NCI-H226 (cell line): ENCODE measurements around the gene DHX9.

ENCODE experiments used
- DNase-seq: peaks from one replicate; pipeline ENCODE4 v3.0.0-alpha.2; 2015

Gene DHX9

GRCh38 chr1:182839209-182840066 lies at the start of gene DHX9:
DHX9 (plus strand) TSS chr1:182839347; CDS start chr1:182842567, 3,220 bp downstream.
- peak; percentile 74 for DNase-seq

- no peak for DNase-seq
Observed at GRCh38 chr1:182791281-182792179, 47.6 kb upstream of the DHX9 start.

- DNase-seq: no peak
Observed at GRCh38 chr1:182794091-182794490, 45.1 kb upstream of the DHX9 start.

GRCh38 chr1:182794676-182795201 lies 44.4 kb upstream of the DHX9 start:
- DNase-seq: no peak

- DNase-seq: no peak
Observed at GRCh38 chr1:182795563-182796228, 43.5 kb upstream of the DHX9 start.

GRCh38 chr1:182802006-182802803 lies 36.9 kb upstream of the DHX9 start:
- DNase-seq: no peak

GRCh38 chr1:182803846-182804245 lies 35.3 kb upstream of the DHX9 start:
- DNase-seq: peak; percentile 39

GRCh38 chr1:182806015-182806678 lies 33.0 kb upstream of the DHX9 start:
- no peak for DNase-seq

GRCh38 chr1:182807907-182808306 lies 31.2 kb upstream of the DHX9 start:
- no peak for DNase-seq

GRCh38 chr1:182809414-182809957 lies 29.7 kb upstream of the DHX9 start:
- DNase-seq: peak; percentile 24

- DNase-seq: no peak
Observed at GRCh38 chr1:182811975-182812722, 27.0 kb upstream of the DHX9 start.

- DNase-seq: no peak
Observed at GRCh38 chr1:182816863-182817262, 22.3 kb upstream of the DHX9 start.

- DNase-seq: no peak
Observed at GRCh38 chr1:182817802-182818201, 21.3 kb upstream of the DHX9 start.

- no peak for DNase-seq
Observed at GRCh38 chr1:182823220-182823619, 15.9 kb upstream of the DHX9 start.

- DNase-seq: no peak
Observed at GRCh38 chr1:182826892-182827291, 12.3 kb upstream of the DHX9 start.

- DNase-seq: no peak
Observed at GRCh38 chr1:182829285-182829932, 9.7 kb upstream of the DHX9 start.

GRCh38 chr1:182833271-182833670 lies 5.9 kb upstream of the DHX9 start:
- DNase-seq: peak; percentile 51

- no peak for DNase-seq
Observed at GRCh38 chr1:182834326-182834725, 4.8 kb upstream of the DHX9 start.

- DNase-seq: no peak
Observed at GRCh38 chr1:182835806-182836205, 3.3 kb upstream of the DHX9 start.
